H1 (cell line): ENCODE results near the gene ZBTB20. TPM values are rescaled to one million over a fixed set of nuclear protein-coding genes. Genes with fewer than 3 reads are reported as not detected.

ENCODE experiments used
- CTCF ChIP-seq, 3 experiments: IDR thresholded peaks; 1 replicate in 2 of 3; 2 replicates in 1 of 3; pipeline versions ENCODE4 v1.5.1 to v1.6.1; 2011; ENCODE audit warnings: low read length in 3 of 3, mild to moderate bottlenecking in 3 of 3, inconsistent platforms in 2 of 3, low read depth in 1 of 3, moderate library complexity in 1 of 3; ENCODE audit not compliant: insufficient read depth in 1 of 3; ENCODE audit errors: control extremely low read depth in 1 of 3
- KDM5A ChIP-seq: fragments of 200-600 bp; IDR thresholded peaks from 2 replicates; pipeline ENCODE4 v1.7.1; 2012; ENCODE audit warnings: mild to moderate bottlenecking, low read length, inconsistent platforms, mixed read lengths
- MAX ChIP-seq: IDR thresholded peaks from 2 replicates; pipeline ENCODE4 v1.6.1; 2012; ENCODE audit warnings: inconsistent platforms
- SP4 ChIP-seq: IDR thresholded peaks from 2 replicates; pipeline ENCODE4 v1.6.1; 2012; ENCODE audit warnings: low read length, inconsistent platforms
- TAF1 ChIP-seq: IDR thresholded peaks from 2 replicates; pipeline ENCODE4 v1.6.1; 2011; ENCODE audit warnings: mild to moderate bottlenecking, low read depth, low read length
- ZNF274 ChIP-seq: IDR thresholded peaks from 2 replicates; pipeline ENCODE4 v1.7.0; 2012; ENCODE audit warnings: low read length, borderline replicate concordance; ENCODE audit errors: extremely low read depth
- polyA plus RNA-seq, 7 experiments: library from polyadenylated mRNA; depleted of rRNA in 3 of 7; stranded (reverse) in 5 of 7; unstranded in 2 of 7; fragments of >200 nt in 5 of 7; fragments of 200-250 nt in 2 of 7; gene quantifications; 1 replicate in 5 of 7; 2 replicates in 1 of 7; 4 replicates in 1 of 7; pipeline versions ENCODE4 v1.2.1 to v1.2.3, GENCODE V29; 2011 to 2013; ENCODE audit warnings: missing spikeins in 2 of 7, mixed read lengths in 2 of 7
- total RNA-seq: library from RNA; stranded (reverse); fragmentation: NEBNext Ultra II Directional; extraction: Animal tissue kit (Norgen Biotek cat#: 25700); gene quantifications from 2 replicates; pipeline ENCODE4 v1.2.1, GENCODE V29; 2021
- TF ChIP-seq, protein P1 (sequence below): fragments of 300-600 bp; sonication (generic); IDR thresholded peaks from 2 replicates; pipeline ENCODE4 v1.7.1; 2012; ENCODE audit warnings: low read length, moderate library complexity, mild to moderate bottlenecking, inconsistent platforms; ENCODE audit not compliant: insufficient replicate concordance

Gene ZBTB20
- total and polyA plus RNA-seq, 2 of the 8 experiments (the other 6 are each of a cell fraction or from before 2014, with no cell fraction given) = 0.35 to 1.3 TPM

DNA sequence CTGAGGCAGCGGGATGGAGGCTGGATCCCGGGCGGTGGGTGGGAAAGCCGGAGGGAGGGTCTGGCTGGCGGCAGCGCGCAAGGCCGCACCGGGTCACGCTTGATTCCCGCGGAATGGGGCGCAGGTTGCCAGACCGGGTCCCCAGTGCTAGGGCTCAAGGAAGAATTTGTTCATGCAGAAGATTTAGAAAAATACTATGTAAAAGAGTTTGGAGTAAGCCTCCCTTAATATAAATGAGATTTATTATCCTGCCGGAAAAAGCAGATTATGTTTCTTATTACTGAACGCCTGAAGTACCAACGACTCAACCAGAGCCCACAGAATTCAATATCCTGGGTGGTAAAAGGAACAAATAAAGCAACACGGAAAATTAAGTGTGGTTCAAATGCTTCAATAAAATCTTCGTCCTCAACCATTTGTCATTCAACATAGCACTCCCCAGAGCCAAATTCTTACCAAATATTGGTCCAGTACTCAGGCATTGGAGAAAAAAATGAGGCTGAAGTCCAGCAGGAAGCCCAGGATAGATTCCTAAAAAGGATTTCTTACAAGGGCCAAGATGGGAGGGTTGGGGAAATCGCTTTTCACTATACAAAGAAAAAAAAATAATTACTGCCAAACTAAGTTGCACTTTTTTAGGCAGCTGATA lies 1.2 kb upstream of the ZBTB20 start (continued):
- TF ChIP-seq CTCF (IDR thresholded peaks at IDR 0.05; ENCODE audit: control extremely low read depth in 1 of 3, insufficient read depth in 1 of 3, low read depth in 1 of 3, low read length in 3 of 3) = no peak
- TF ChIP-seq, protein P1, sequence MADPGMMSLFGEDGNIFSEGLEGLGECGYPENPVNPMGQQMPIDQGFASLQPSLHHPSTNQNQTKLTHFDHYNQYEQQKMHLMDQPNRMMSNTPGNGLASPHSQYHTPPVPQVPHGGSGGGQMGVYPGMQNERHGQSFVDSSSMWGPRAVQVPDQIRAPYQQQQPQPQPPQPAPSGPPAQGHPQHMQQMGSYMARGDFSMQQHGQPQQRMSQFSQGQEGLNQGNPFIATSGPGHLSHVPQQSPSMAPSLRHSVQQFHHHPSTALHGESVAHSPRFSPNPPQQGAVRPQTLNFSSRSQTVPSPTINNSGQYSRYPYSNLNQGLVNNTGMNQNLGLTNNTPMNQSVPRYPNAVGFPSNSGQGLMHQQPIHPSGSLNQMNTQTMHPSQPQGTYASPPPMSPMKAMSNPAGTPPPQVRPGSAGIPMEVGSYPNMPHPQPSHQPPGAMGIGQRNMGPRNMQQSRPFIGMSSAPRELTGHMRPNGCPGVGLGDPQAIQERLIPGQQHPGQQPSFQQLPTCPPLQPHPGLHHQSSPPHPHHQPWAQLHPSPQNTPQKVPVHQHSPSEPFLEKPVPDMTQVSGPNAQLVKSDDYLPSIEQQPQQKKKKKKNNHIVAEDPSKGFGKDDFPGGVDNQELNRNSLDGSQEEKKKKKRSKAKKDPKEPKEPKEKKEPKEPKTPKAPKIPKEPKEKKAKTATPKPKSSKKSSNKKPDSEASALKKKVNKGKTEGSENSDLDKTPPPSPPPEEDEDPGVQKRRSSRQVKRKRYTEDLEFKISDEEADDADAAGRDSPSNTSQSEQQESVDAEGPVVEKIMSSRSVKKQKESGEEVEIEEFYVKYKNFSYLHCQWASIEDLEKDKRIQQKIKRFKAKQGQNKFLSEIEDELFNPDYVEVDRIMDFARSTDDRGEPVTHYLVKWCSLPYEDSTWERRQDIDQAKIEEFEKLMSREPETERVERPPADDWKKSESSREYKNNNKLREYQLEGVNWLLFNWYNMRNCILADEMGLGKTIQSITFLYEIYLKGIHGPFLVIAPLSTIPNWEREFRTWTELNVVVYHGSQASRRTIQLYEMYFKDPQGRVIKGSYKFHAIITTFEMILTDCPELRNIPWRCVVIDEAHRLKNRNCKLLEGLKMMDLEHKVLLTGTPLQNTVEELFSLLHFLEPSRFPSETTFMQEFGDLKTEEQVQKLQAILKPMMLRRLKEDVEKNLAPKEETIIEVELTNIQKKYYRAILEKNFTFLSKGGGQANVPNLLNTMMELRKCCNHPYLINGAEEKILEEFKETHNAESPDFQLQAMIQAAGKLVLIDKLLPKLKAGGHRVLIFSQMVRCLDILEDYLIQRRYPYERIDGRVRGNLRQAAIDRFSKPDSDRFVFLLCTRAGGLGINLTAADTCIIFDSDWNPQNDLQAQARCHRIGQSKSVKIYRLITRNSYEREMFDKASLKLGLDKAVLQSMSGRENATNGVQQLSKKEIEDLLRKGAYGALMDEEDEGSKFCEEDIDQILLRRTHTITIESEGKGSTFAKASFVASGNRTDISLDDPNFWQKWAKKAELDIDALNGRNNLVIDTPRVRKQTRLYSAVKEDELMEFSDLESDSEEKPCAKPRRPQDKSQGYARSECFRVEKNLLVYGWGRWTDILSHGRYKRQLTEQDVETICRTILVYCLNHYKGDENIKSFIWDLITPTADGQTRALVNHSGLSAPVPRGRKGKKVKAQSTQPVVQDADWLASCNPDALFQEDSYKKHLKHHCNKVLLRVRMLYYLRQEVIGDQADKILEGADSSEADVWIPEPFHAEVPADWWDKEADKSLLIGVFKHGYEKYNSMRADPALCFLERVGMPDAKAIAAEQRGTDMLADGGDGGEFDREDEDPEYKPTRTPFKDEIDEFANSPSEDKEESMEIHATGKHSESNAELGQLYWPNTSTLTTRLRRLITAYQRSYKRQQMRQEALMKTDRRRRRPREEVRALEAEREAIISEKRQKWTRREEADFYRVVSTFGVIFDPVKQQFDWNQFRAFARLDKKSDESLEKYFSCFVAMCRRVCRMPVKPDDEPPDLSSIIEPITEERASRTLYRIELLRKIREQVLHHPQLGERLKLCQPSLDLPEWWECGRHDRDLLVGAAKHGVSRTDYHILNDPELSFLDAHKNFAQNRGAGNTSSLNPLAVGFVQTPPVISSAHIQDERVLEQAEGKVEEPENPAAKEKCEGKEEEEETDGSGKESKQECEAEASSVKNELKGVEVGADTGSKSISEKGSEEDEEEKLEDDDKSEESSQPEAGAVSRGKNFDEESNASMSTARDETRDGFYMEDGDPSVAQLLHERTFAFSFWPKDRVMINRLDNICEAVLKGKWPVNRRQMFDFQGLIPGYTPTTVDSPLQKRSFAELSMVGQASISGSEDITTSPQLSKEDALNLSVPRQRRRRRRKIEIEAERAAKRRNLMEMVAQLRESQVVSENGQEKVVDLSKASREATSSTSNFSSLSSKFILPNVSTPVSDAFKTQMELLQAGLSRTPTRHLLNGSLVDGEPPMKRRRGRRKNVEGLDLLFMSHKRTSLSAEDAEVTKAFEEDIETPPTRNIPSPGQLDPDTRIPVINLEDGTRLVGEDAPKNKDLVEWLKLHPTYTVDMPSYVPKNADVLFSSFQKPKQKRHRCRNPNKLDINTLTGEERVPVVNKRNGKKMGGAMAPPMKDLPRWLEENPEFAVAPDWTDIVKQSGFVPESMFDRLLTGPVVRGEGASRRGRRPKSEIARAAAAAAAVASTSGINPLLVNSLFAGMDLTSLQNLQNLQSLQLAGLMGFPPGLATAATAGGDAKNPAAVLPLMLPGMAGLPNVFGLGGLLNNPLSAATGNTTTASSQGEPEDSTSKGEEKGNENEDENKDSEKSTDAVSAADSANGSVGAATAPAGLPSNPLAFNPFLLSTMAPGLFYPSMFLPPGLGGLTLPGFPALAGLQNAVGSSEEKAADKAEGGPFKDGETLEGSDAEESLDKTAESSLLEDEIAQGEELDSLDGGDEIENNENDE = no peak
- no peak for TF ChIP-seq SP4
- peak; percentile 49; the same call in 1 of the 2 replicates for TF ChIP-seq MAX
- TF ChIP-seq ZNF274 = no peak
- TF ChIP-seq KDM5A = no peak
- no peak for TF ChIP-seq TAF1
- TF ChIP-seq, all 59 proteins: peak for 4
